Astrocyte of the spinal cord (primary cell): ENCODE measurements around the gene TLE1.
"Not testable (repeated sequence)": the region's sequence is repeated elsewhere in the genome, so short reads cannot be mapped to it uniquely, and the experiment has no call there.

Experiments used
- DNase-seq: peaks from one replicate; pipeline ENCODE4 v3.0.0; 2011; ENCODE audit warnings: low read depth, low spot score
- H3K4me3 ChIP-seq: 2 replicates; pipeline ENCODE4 v1.5.1; 2011; ENCODE audit warnings: low read depth, mild to moderate bottlenecking, low read length, moderate library complexity
- CTCF ChIP-seq: IDR thresholded peaks from 2 replicates; pipeline ENCODE4 v1.5.1; 2012; ENCODE audit warnings: low read depth, mild to moderate bottlenecking, low read length, inconsistent platforms
- in situ Hi-C: cut with HindIII; loops from 2 replicates; pipeline ENCODE4 v1.10.0; 2017; ENCODE audit warnings: low sequenced_read_pairs

The TLE1 gene

GRCh38 chr9:81689343-81690175 is at the start of gene TLE1:
TLE1 (minus strand) TSS chr9:81689547; CDS start chr9:81688240, 1,307 bp downstream.
- peak; percentile 100 for DNase-seq
- TF ChIP-seq CTCF: peak; percentile 6
- H3K4me3 ChIP-seq: peak within 1 kb of the TSS; percentile 88
- in situ Hi-C loops: no loop called here

- H3K4me3 ChIP-seq: no peak overlapping the region
- TF ChIP-seq CTCF: no peak
- DNase-seq: peak; percentile 88
- in situ Hi-C loops: no loop called here
Observed at GRCh38 chr9:81737871-81738507, 48.6 kb upstream of the TLE1 start.

- in situ Hi-C loops, DNase-seq, H3K4me3 ChIP-seq: not testable (repeated sequence)
Observed at GRCh38 chr9:81730498-81730897, 41.2 kb upstream of the TLE1 start.

- no peak for DNase-seq
- no peak for TF ChIP-seq CTCF
- in situ Hi-C loops: no loop called here
- no peak overlapping the region for H3K4me3 ChIP-seq
Observed at GRCh38 chr9:81729135-81729534, 39.8 kb upstream of the TLE1 start.

GRCh38 chr9:81724242-81724889 is 35.0 kb upstream of the TLE1 start:
- DNase-seq: peak; percentile 46
- no peak overlapping the region for H3K4me3 ChIP-seq
- in situ Hi-C loops: no loop called here
- TF ChIP-seq CTCF: no peak

GRCh38 chr9:81722277-81722676 is 32.9 kb upstream of the TLE1 start:
- no peak for TF ChIP-seq CTCF
- in situ Hi-C loops: no loop called here
- no peak for DNase-seq
- no peak overlapping the region for H3K4me3 ChIP-seq
